ENCODE results near the gene PLPP2.

The PLPP2 gene

DNA sequence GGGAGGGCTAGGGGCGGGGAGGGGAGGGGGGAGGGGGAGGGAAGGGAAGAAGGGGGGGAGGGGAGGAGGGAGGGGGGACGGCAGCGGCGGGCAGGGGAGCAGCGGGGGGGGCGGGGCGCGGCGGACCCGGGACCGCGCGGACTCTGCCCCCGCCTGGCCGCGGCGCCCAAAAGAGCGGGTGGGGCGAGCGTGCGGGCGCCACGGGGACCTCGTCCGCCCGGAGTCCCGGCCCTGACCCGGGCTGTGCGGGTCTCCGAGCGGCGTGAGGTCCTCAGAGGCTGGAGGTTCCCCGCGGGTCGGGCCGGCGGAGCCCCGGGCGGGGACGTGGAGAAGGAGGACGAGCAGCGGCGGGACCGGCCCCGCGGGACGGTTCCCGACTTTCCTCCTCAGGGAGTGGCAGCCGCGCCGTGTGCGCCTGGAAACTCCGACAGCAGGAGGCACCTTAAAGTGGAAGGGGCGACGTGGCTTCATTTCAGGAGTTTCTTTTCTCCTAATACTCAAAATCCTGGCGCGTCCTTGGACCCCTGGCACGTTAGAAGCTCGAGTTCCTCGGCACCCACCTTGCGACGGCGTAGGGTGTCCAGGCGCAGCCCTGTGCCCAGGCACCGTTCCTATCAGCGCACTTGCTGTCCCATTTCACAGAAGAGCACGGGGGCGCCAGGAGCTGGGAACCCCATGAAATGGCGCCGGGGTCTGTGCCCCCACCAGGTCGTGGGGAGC is 518 bp upstream of the PLPP2 start:
- DNase-seq (ENCODE audit: insufficient read length, low spot score) (peak; percentile 66), FAIRE-seq (no peak)
- TF ChIP-seq, protein P1, sequence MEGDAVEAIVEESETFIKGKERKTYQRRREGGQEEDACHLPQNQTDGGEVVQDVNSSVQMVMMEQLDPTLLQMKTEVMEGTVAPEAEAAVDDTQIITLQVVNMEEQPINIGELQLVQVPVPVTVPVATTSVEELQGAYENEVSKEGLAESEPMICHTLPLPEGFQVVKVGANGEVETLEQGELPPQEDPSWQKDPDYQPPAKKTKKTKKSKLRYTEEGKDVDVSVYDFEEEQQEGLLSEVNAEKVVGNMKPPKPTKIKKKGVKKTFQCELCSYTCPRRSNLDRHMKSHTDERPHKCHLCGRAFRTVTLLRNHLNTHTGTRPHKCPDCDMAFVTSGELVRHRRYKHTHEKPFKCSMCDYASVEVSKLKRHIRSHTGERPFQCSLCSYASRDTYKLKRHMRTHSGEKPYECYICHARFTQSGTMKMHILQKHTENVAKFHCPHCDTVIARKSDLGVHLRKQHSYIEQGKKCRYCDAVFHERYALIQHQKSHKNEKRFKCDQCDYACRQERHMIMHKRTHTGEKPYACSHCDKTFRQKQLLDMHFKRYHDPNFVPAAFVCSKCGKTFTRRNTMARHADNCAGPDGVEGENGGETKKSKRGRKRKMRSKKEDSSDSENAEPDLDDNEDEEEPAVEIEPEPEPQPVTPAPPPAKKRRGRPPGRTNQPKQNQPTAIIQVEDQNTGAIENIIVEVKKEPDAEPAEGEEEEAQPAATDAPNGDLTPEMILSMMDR (IDR thresholded peaks at IDR 0.05; ENCODE audit: insufficient read depth, missing control alignments): no peak

DNA sequence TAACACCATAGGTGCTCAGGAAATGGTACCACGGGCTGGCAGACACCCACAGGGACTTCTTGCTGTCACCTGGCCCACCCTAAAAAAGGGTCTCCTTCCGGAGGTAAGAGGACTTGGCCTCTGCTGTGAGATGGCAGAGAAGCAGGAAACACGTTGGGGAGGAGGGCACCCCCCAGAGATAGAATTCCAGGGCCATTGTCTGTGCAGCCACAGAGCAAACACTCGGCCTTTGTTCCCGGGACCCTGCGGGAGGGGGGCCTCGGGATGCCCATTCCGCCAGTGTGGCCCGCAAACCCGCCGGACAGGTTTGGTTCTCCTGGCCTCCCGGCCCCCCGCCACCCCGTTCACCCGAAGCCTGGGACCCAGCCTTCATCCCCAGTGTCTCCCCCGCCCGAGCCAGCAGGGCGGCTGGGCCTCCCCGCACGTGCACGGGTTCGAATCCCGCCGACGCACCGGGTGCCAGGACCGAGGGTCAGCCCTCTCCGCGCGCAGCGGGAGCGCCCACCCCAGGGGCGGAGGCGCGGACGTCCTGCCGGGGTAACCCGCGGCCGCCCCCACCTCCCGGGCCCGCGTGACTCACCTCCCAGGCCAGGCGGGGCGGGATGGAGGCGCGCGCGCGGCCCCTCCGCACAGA is 714 bp downstream of the PLPP2 start:
- DNase-seq (ENCODE audit: insufficient read length, low spot score) (no peak), FAIRE-seq (no peak)
- TF ChIP-seq, protein P1 (IDR thresholded peaks at IDR 0.05; ENCODE audit: insufficient read depth, missing control alignments): no peak

DNA sequence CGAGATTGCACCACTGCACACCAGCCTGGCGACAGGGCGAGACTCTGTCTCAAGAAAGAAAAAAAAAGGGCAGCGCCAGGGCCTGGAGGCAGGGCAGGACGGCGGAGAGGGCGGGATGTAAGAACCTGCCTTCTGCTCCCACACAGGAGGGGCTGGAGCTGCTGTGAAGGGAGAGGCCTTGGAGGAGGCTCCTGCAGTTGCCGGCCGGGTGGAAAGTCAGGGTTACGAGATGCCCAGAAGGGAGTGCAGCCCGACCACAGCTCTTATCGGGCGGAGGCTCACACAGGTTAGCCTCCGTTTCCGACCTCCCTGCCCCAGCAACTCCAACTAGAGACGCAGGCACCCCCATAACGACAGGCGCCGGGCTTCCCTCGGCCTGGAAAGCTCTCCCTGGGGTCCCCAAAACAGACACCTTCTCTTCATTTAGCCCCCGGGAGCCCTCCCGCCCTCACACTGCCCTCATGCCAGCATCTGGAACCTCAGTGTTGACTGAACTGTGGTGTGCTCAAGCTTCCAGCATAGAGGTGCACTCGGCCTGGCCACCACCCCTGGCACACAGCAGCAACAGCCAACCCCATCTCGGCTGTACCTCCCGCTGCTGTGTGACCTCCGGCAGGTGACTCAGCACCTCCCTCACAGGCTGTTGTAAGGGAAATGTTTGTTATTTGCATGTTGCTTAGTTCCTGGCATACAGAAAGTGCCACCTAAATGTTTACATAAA is 1.4 kb downstream of the PLPP2 start:
- TF ChIP-seq, protein P1 (IDR thresholded peaks at IDR 0.05; ENCODE audit: insufficient read depth, missing control alignments): no peak
- FAIRE-seq: no peak
- DNase-seq (ENCODE audit: insufficient read length, low spot score): no peak

- TF ChIP-seq, protein P1 (IDR thresholded peaks at IDR 0.05; ENCODE audit: insufficient read depth, missing control alignments): no peak
- DNase-seq (ENCODE audit: insufficient read length, low spot score): no peak
- no peak for FAIRE-seq
These were observed 2.3 kb downstream of the PLPP2 start for GRCh38 chr19:288911-289310.

DNA sequence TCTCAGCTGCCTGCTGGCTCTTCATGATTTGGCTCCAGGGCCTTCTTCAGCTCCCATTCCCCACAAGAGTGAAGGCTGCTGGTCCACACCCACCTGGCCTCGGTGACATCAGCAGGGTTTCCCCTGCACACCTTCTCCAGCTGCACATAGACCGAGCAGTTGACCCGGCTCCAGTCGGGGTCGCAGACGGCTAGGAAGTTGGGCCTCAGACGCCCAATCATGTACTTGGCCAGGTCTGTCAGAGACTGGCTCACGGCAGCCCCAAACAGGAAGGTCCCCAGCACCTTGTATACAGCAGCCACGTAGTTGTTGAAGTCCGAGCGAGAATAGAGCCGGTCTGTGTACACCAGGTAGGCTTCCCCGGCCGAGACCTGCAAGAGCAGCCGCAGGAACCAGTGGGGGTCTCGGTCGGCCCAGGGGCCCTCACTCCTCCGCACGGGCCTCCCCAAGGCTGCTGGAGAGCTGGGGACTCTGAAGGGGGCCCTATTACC is 3.8 kb downstream of the PLPP2 start:
- TF ChIP-seq, protein P1 (IDR thresholded peaks at IDR 0.05; ENCODE audit: insufficient read depth, missing control alignments): no peak
- no peak for DNase-seq (ENCODE audit: insufficient read length, low spot score)
- no peak for FAIRE-seq

DNA sequence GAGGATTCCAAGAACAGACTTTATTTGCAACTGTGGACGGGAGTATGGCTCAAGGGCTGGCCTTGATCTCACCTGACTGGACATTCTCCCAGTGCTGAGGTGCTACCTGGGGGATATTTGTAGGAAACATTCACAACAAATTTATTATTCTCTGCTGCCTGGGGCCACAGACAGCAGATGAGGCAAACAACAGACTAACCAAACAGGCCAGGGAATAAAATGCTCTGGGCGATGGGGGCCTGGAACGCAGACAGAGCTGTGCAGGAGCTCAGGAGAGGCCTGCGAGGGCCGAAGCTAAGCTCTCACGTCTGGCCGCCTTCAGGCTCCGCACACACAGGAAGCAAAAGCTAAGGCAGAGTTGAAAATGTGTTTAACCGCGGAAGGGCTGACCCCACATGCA is 7.8 kb downstream of the PLPP2 start:
- TF ChIP-seq, protein P1 (IDR thresholded peaks at IDR 0.05; ENCODE audit: insufficient read depth, missing control alignments): no peak
- FAIRE-seq (no peak), DNase-seq (ENCODE audit: insufficient read length, low spot score) (peak; percentile 11)
